ENCODE results near the gene ZNF385B. TPM values are rescaled to one million over a fixed set of nuclear protein-coding genes. Genes with fewer than 3 reads are reported as not detected.

ZNF385B gene
- total RNA-seq, 4 donors from 2014 or later, result 0.89 to 3.6 (median 1.8) TPM

DNA sequence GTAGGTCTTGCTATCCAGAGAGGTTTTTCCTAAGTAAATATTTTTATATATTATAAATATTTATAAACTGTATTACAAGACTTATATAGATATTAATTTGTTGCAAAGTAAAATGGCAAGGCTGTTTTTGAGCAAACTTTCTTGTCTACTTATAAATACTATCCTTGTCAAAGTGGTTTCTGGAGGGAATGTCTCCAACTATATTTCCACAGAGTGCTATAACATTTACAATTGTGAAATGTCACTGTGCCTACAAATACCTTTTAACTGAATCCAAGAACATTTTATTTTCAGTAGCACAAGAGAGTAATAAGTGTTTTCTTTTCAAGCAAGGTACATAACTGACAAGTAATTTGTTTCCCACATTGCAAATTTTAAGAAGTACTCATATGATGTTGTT lies 256.8 kb downstream of the ZNF385B start:
- Histone ChIP-seq H3K4me3 (no peak overlapping the region), H3K27ac (no peak overlapping the region), H3K36me3 (no peaks in the 10 kb centered on the region), H3K9me3 (no peaks in the 10 kb centered on the region), H3K4me1 (no peaks in the 10 kb centered on the region), H3K27me3 (no peaks in the 10 kb centered on the region)
- no peak for DNase-seq (ENCODE audit: low spot score in 2 of 2)
- TF ChIP-seq POLR2A (IDR thresholded peaks at IDR 0.05) (no peak), POLR2AphosphoS5 (IDR thresholded peaks at IDR 0.05) (no peak), EP300 (IDR thresholded peaks at IDR 0.05) (no peak)
- TF ChIP-seq, protein P1, sequence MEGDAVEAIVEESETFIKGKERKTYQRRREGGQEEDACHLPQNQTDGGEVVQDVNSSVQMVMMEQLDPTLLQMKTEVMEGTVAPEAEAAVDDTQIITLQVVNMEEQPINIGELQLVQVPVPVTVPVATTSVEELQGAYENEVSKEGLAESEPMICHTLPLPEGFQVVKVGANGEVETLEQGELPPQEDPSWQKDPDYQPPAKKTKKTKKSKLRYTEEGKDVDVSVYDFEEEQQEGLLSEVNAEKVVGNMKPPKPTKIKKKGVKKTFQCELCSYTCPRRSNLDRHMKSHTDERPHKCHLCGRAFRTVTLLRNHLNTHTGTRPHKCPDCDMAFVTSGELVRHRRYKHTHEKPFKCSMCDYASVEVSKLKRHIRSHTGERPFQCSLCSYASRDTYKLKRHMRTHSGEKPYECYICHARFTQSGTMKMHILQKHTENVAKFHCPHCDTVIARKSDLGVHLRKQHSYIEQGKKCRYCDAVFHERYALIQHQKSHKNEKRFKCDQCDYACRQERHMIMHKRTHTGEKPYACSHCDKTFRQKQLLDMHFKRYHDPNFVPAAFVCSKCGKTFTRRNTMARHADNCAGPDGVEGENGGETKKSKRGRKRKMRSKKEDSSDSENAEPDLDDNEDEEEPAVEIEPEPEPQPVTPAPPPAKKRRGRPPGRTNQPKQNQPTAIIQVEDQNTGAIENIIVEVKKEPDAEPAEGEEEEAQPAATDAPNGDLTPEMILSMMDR (IDR thresholded peaks at IDR 0.05), result no peak

DNA sequence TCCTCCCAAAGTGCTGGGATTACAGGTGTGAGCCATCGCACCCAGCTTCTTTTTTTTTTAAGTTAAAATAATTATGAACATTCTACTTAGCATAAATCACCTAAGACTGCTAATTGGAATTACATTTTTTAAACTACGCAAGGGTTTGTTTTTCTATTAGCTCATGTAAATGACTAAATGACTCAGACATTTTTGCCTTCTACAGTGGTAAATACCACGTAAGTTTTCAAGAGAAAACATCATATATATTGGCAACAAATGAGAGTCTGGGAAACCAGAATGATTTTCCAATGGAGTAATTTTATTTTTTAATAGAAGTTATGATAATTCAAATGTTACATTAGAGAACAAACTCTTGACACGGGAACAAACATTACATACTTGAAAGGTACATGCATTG lies 259.0 kb downstream of the ZNF385B start:
- H3K4me3 ChIP-seq, result no peak overlapping the region
- WGBS, result 59% methylated on average over 4 of the region's 4 CpGs
- no peaks in the 10 kb centered on the region for H3K36me3 ChIP-seq
- TF ChIP-seq POLR2A (IDR thresholded peaks at IDR 0.05), result no peak
- no peak for TF ChIP-seq POLR2AphosphoS5 (IDR thresholded peaks at IDR 0.05)
- TF ChIP-seq, protein P1 (IDR thresholded peaks at IDR 0.05), result no peak
- no peak for TF ChIP-seq EP300 (IDR thresholded peaks at IDR 0.05)
- DNase-seq (ENCODE audit: low spot score in 2 of 2), result no peak
- no peaks in the 10 kb centered on the region for H3K9me3 ChIP-seq
- no peaks in the 10 kb centered on the region for H3K4me1 ChIP-seq
- H3K27me3 ChIP-seq, result no peaks in the 10 kb centered on the region
- H3K27ac ChIP-seq, result no peak overlapping the region

DNA sequence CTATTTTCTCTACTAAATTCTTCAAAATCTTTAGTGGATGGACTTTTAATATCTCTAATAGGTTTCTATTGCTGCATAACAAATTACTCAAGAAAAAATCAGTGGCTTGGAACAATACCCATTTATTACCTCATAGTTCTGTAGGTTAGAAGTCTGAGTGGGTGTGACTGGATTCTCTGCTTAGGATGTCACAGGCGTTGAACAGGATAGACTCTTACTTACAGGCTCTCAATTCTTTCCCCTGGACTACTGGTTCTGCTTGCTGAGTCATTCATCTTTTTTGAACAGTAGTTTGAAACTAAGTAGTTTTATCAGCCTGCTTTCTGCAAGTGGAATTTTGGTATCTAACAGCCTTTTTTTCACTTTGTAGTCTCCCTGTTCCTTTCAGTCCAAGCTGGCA lies 265.4 kb downstream of the ZNF385B start:
- H3K9me3 ChIP-seq, result no peaks in the 10 kb centered on the region
- H3K27me3 ChIP-seq, result no peaks in the 10 kb centered on the region
- no peak overlapping the region for H3K4me3 ChIP-seq
- DNase-seq (ENCODE audit: low spot score in 2 of 2), result no peak
- no peaks in the 10 kb centered on the region for H3K36me3 ChIP-seq
- H3K4me1 ChIP-seq, result no peaks in the 10 kb centered on the region
- no peak overlapping the region for H3K27ac ChIP-seq
- 48% methylated on average over 1 of the region's 1 CpG for WGBS
- no peak for TF ChIP-seq POLR2AphosphoS5 (IDR thresholded peaks at IDR 0.05)
- TF ChIP-seq EP300 (IDR thresholded peaks at IDR 0.05), result no peak
- TF ChIP-seq, protein P1 (IDR thresholded peaks at IDR 0.05), result no peak
- TF ChIP-seq POLR2A (IDR thresholded peaks at IDR 0.05), result no peak

DNA sequence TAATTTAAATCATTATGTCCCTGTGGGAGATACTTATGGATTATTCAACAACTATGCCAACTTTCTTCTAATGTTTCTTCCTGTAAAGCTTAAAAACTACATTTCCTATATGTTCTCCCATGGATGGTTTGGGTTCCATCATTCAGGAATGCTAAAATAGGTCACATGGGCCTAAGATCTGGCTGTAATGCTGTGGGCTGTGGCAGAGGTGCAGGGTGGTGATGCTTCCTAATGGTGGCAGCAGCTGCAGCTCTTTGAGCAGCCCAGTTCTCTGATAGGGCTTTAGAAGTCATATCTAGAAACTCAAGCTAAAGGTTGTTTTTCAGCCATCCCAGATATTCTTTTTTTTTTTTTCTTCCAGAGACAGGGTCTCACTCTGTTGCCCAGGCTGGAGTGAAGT lies 266.1 kb downstream of the ZNF385B start:
- no peaks in the 10 kb centered on the region for H3K9me3 ChIP-seq
- H3K36me3 ChIP-seq, result no peaks in the 10 kb centered on the region
- H3K27me3 ChIP-seq, result no peaks in the 10 kb centered on the region
- no peak overlapping the region for H3K27ac ChIP-seq
- TF ChIP-seq, protein P1 (IDR thresholded peaks at IDR 0.05), result no peak
- no peak for TF ChIP-seq EP300 (IDR thresholded peaks at IDR 0.05)
- no peak for TF ChIP-seq POLR2AphosphoS5 (IDR thresholded peaks at IDR 0.05)
- TF ChIP-seq POLR2A (IDR thresholded peaks at IDR 0.05), result no peak
- H3K4me3 ChIP-seq, result no peak overlapping the region
- H3K4me1 ChIP-seq, result no peaks in the 10 kb centered on the region
- no peak for DNase-seq (ENCODE audit: low spot score in 2 of 2)

DNA sequence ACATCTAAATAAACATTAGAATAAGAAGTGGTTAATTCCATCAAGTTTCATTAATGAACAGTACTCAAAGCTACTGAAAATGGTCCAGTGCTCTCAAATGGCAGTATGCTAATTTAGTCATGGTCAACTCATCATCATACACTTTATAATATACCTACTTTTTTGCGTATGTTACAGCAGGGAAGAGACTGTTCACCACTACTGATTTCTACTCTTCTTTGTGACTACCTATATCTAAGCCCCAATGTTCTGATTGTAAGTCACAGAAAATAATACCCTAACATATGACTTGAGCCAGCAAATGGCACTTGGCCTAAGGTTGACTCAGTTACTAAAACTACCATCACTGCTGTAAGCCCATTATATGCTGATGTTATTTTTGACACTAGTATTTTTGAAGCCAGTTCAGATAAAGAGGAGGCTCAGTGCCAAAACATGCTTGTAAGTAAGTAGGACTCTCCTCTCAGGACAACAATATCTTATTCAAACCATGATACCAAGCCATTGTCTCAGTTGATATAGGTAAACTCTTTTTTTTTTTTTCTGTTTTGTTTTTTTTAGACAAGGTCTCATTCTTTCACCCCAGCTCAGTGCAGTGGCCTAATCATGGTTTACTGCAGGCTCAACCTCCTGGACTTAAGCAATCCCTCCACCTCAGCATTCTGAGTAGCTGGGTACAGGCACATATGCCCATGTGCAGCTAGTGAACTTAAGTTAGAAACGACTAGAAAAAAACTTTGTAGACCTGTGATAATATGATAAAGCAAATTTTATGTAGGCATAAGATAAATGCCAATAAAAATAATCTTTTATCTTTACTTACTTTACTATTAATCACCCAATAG lies 266.9 kb downstream of the ZNF385B start:
- TF ChIP-seq, protein P1 (IDR thresholded peaks at IDR 0.05), result no peak
- TF ChIP-seq EP300 (IDR thresholded peaks at IDR 0.05) (no peak), POLR2AphosphoS5 (IDR thresholded peaks at IDR 0.05) (no peak), POLR2A (IDR thresholded peaks at IDR 0.05) (no peak)
- WGBS, result 86% methylated on average over 2 of the region's 2 CpGs
- H3K4me3 ChIP-seq, result no peak overlapping the region
- no peaks in the 10 kb centered on the region for H3K4me1 ChIP-seq
- H3K27ac ChIP-seq, result no peak overlapping the region
- H3K27me3 ChIP-seq, result no peaks in the 10 kb centered on the region
- no peak for DNase-seq (ENCODE audit: low spot score in 2 of 2)
- no peaks in the 10 kb centered on the region for H3K36me3 ChIP-seq
- no peaks in the 10 kb centered on the region for H3K9me3 ChIP-seq
